ENCODE measurements around the gene TMEM120B. TPM values are rescaled to one million over a fixed set of nuclear protein-coding genes. Genes with fewer than 3 reads are reported as not detected.
"Not testable (repeated sequence)": the region's sequence is repeated elsewhere in the genome, so short reads cannot be mapped to it uniquely, and the experiment has no call there.

The TMEM120B gene
- polyA plus RNA-seq, 3 donors, result 9.8 to 18.2 (median 10.7) TPM

GRCh38 chr12:121724925-121725324 is 12.4 kb downstream of the TMEM120B start:
- DNase-seq (ENCODE audit: extremely low read depth in 1 of 11, low read depth in 9 of 11, low spot score in 4 of 11), result no peak

GRCh38 chr12:121725423-121725822 is 12.9 kb downstream of the TMEM120B start:
- no peak for DNase-seq (ENCODE audit: extremely low read depth in 1 of 11, low read depth in 9 of 11, low spot score in 4 of 11)

- no peak for DNase-seq (ENCODE audit: extremely low read depth in 1 of 11, low read depth in 9 of 11, low spot score in 4 of 11)
These were observed 16.5 kb downstream of the TMEM120B start for GRCh38 chr12:121729021-121729420.

- no peak for DNase-seq (ENCODE audit: extremely low read depth in 1 of 11, low read depth in 9 of 11, low spot score in 4 of 11)
These were observed 18.9 kb downstream of the TMEM120B start for GRCh38 chr12:121731473-121731872.

GRCh38 chr12:121733849-121734248 is 21.3 kb downstream of the TMEM120B start:
- no peak for DNase-seq (ENCODE audit: extremely low read depth in 1 of 11, low read depth in 9 of 11, low spot score in 4 of 11)

- DNase-seq (ENCODE audit: extremely low read depth in 1 of 11, low read depth in 9 of 11, low spot score in 4 of 11), result no peak
These were observed 25.8 kb downstream of the TMEM120B start for GRCh38 chr12:121738340-121738858.

- no peak for DNase-seq (ENCODE audit: extremely low read depth in 1 of 11, low read depth in 9 of 11, low spot score in 4 of 11)
These were observed 28.3 kb downstream of the TMEM120B start for GRCh38 chr12:121740847-121741246.

GRCh38 chr12:121741743-121742142 is 29.2 kb downstream of the TMEM120B start:
- DNase-seq (ENCODE audit: extremely low read depth in 1 of 11, low read depth in 9 of 11, low spot score in 4 of 11), result no peak

GRCh38 chr12:121745545-121745944 is 33.0 kb downstream of the TMEM120B start:
- not testable (repeated sequence) for DNase-seq (ENCODE audit: extremely low read depth in 1 of 11, low read depth in 9 of 11, low spot score in 4 of 11)

GRCh38 chr12:121748218-121748570 is 35.6 kb downstream of the TMEM120B start:
- DNase-seq (ENCODE audit: extremely low read depth in 1 of 11, low read depth in 9 of 11, low spot score in 4 of 11), result no peak

GRCh38 chr12:121748571-121749265 is 36.2 kb downstream of the TMEM120B start:
- DNase-seq (ENCODE audit: extremely low read depth in 1 of 11, low read depth in 9 of 11, low spot score in 4 of 11), result peak in 6 of 11 donors; percentile 57 to 81 (median 63)

- DNase-seq (ENCODE audit: extremely low read depth in 1 of 11, low read depth in 9 of 11, low spot score in 4 of 11), result no peak
These were observed 36.7 kb downstream of the TMEM120B start for GRCh38 chr12:121749267-121749666.

GRCh38 chr12:121750507-121750955 is 38.0 kb downstream of the TMEM120B start:
- DNase-seq (ENCODE audit: extremely low read depth in 1 of 11, low read depth in 9 of 11, low spot score in 4 of 11), result no peak

- DNase-seq (ENCODE audit: extremely low read depth in 1 of 11, low read depth in 9 of 11, low spot score in 4 of 11), result no peak
These were observed 38.5 kb downstream of the TMEM120B start for GRCh38 chr12:121751034-121751433.

GRCh38 chr12:121751749-121752351 is 39.3 kb downstream of the TMEM120B start:
- DNase-seq (ENCODE audit: extremely low read depth in 1 of 11, low read depth in 9 of 11, low spot score in 4 of 11), result no peak

GRCh38 chr12:121753844-121754264 is 41.3 kb downstream of the TMEM120B start:
- no peak for DNase-seq (ENCODE audit: extremely low read depth in 1 of 11, low read depth in 9 of 11, low spot score in 4 of 11)

- DNase-seq (ENCODE audit: extremely low read depth in 1 of 11, low read depth in 9 of 11, low spot score in 4 of 11), result no peak
These were observed 42.3 kb downstream of the TMEM120B start for GRCh38 chr12:121754836-121755235.

GRCh38 chr12:121755591-121755990 is 43.0 kb downstream of the TMEM120B start:
- no peak for DNase-seq (ENCODE audit: extremely low read depth in 1 of 11, low read depth in 9 of 11, low spot score in 4 of 11)

GRCh38 chr12:121758536-121758935 is 46.0 kb downstream of the TMEM120B start:
- not testable (repeated sequence) for DNase-seq (ENCODE audit: extremely low read depth in 1 of 11, low read depth in 9 of 11, low spot score in 4 of 11)

GRCh38 chr12:121762269-121762668 is 49.7 kb downstream of the TMEM120B start:
- no peak for DNase-seq (ENCODE audit: extremely low read depth in 1 of 11, low read depth in 9 of 11, low spot score in 4 of 11)

GRCh38 chr12:121764808-121765207 is 52.3 kb downstream of the TMEM120B start:
- DNase-seq (ENCODE audit: extremely low read depth in 1 of 11, low read depth in 9 of 11, low spot score in 4 of 11), result no peak
